Skeletal muscle cell (primary cell): ENCODE measurements around the gene ANO7.

ENCODE experiments used
- DNase-seq: peaks from one replicate; pipeline ENCODE4 v3.0.0-alpha.2; 2010; ENCODE audit warnings: low read depth
- H3K4me3 ChIP-seq: 2 replicates; pipeline ENCODE4 v1.5.1; 2011; ENCODE audit warnings: low read depth, mild to moderate bottlenecking, control low read depth, low read length, moderate library complexity

The ANO7 gene

DNA sequence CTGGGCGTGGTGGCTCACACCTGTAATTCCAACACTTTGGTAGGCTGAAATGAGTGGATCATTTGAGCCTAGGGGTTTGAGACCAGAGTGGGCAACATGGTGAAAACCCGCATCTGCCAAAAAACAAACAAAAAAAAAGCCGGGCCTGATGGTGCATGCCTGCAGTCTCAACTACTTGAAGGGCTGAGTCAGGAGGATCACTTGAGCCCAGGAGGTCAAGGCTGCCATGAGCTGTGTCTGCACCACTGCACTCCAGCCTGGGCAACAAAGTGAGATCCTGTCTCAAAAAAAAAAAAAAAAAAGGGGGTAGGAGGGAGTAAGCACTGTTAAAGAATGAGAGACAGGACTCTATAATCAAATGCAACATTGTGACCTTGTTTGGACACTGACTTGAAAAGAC, 72.4 kb downstream of the ANO7 start:
- DNase-seq, result no peak
- no peak overlapping the region for H3K4me3 ChIP-seq

DNA sequence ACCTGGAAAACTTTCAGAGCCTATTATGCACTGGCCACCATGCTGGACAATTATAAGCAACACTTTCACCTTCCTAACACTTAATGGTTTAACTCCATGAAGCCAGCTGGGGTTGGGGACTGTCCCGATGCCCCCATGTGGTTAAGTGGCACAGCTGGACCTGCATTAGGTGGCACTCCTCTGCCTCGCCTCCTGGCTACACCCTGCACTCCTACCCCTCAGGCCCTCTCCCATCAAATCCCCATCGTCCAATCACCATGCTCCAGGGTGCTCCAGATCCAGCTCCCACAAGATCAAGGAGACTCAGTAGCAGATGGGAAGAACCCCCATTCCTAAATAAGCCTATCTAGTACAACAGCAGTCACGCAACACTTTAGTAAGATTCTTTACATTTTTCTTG, 73.2 kb downstream of the ANO7 start:
- no peak for DNase-seq
- H3K4me3 ChIP-seq, result no peak overlapping the region

DNA sequence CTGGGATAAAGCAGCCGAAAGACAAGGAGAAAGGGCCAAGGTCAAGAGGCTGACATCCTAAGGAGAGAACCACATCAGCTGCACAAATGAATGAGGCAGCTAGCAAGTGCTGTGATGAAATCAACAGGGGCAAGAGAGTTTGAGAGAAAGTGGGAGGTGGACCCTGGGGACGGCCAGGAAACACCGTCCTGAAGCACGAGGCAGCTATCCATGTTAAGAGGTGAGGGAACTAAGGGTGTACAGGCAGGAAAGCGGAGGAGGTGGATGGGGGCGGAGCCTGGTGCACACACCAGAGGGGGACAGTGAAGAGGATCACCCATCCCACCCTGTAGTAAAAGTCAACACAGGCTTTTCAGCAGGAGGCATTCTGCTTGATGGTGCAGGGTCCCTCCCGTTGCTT, 74.6 kb downstream of the ANO7 start:
- no peak overlapping the region for H3K4me3 ChIP-seq
- DNase-seq, result no peak

DNA sequence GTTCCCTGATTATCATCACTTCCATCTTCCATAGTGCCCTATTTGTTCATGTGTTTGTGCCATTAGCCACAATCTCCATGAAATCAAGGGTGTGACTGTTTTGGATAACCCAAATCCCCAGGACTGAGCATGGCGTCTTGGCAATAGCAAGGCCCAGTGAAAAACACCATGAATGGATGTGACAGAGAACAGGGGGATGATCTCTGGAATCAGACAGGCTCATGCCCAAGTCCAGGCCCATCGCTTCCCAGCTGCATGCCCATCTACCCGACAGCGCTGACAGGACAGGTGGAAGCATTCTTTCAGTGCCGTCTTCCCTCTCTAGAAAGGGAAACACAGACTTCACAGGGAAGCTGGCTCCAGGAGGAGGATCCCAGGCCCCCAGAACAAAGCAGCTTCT, 77.0 kb downstream of the ANO7 start:
- no peak for DNase-seq

DNA sequence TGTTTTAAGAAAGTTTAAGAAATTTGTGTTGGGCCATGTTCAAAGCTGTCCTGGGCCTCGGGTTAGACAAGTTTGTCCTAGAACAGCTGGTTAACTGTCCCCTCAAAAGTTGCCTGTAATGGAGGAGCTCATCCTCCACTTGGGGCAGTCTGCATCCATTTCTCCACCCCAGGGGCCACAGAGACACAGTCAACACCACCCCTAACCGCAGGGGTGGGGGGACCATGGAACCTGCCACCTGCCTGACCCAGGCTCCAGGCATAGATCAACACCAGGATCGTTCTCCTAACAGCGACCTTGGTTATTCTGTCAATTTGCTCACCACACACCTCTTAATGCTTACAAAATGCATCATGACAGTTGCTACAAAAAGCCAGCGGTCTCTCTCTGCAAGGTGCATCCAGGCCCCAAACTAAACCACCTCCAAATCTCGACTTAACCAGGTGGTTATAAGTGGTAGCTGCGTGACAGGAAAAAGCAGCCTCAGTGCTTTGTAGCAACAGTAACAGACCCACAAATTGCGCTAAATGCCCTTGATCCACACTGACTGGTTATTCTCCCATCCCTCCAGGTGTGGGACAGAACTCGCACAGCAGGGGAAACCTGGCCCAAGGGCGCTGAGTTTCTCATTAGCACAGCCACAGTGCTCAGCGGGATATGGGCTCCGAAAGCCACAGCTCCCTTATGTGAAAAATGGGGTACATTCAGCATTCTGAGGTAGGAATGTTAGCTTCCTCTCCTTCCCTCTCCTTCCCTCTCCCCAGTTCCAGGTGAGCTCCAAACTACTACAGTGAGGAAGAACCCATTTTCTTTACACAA, 79.0 kb downstream of the ANO7 start:
- DNase-seq, result no peak
- no peak overlapping the region for H3K4me3 ChIP-seq

More for the DNA sequence above, 77.0 kb downstream of the ANO7 start:
- H3K4me3 ChIP-seq, result no peak overlapping the region

DNA sequence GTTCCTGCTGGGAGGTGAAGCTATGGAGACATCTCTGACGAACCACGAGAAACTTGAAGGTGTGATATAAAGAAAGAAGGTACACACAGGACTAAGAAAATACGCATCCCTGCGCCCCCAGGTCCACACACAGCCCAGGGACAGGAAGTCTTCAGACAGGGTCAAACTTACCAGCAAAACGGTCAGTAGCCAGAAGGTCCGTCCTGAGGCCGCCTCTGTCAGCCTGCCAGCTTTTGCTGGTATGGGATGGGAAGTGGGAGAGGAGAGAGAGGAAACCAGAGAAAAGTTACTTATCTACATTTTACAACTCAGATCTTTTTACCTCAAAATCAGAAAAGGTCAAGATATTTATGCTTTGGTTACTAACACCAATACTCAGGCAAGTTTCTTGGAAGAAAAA, 79.8 kb downstream of the ANO7 start:
- H3K4me3 ChIP-seq, result no peak overlapping the region
- DNase-seq, result no peak

DNA sequence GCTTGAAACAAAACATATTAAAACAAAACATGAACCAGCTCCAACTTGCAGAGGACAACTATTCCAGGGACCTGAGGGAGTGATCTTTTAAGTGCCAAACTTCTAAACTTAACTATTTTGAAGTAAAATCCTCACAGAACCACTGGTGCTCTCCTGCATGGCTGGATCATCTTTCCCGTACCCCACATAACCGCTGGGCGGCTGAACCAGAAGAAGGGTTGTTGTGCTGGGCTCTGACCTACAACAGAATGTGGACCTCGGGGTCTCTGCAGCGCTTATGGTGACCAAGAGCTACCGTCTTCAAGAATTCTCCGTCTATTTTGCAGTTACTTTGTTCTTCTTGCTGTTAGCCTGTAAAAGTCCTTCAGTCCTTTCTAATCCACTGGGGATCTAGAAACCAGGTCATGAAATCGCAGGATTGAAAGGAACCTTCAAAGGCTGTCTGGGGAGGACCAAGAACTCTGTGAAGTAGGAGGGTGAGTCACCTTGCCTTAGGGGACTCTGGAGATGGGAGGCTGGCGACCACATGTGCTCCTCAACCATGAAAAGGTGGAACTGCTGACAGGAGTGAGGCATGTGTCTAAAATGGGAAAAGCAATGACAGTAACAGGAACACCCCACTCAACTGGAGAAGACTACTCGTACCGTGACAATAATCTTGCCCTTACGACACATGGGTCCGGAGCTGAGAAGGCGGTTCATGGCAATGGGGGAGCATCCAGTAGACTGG, 80.4 kb downstream of the ANO7 start:
- H3K4me3 ChIP-seq, result no peak overlapping the region
- no peak for DNase-seq

DNA sequence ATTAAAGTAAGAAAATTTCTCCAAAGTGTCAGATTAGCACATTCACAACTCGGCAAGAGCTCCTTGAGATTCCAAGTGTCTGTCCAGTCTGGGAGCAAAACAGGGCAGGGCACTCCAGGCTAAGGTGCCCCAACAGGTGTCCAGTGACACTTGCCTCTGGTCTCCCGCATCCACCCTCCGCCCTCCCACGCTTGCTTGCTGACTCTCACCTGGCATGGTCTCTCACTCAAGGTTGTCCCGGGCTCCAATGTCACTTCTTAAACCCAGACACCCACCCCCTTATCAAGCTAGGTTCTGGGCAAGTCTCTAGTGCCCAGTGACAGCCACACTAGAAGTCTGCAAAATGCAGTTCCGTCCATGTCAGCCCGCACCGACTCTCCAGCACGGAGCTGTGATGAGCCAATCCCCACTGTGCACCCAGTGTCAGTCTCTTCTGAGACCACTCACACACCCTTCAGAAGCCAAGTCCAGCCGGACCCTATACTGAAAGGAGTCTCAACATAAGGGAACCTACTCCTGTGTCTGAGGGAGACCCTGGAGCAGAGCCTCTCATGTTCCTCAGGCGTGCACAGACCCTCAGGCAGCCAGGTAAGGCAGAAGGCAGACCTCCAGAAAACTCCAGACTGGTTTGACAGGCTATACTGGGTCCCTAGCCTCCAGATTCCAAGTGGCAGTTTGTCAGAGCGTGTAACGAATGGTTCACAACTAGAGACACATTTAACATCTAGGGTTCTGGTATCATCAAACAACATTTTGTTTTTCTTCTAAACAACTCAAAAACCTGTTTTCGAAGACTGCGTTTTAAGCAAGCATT, 81.4 kb downstream of the ANO7 start:
- no peak for DNase-seq
- H3K4me3 ChIP-seq, result peak overlapping the region; percentile 77

DNA sequence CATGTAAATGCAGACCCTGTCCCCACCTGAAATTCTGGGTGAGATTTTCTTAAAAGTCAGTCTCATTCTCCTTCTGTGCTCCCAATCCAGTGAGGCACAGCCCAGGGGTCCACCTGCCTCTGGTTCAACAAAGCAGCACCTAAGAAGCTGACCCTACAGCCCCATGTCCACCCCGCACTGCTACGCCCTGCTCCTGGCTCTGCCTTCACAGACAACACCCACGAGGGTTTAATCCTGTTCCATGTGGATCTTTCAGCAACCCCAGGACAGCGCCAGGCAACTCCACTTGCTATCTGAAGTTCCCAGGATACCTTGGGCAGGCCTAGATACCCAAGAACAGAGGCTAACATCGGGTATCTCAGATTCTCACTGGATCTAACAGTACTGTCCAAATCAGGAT, 82.1 kb downstream of the ANO7 start:
- no peak for DNase-seq
- peak overlapping the region; percentile 77 for H3K4me3 ChIP-seq

DNA sequence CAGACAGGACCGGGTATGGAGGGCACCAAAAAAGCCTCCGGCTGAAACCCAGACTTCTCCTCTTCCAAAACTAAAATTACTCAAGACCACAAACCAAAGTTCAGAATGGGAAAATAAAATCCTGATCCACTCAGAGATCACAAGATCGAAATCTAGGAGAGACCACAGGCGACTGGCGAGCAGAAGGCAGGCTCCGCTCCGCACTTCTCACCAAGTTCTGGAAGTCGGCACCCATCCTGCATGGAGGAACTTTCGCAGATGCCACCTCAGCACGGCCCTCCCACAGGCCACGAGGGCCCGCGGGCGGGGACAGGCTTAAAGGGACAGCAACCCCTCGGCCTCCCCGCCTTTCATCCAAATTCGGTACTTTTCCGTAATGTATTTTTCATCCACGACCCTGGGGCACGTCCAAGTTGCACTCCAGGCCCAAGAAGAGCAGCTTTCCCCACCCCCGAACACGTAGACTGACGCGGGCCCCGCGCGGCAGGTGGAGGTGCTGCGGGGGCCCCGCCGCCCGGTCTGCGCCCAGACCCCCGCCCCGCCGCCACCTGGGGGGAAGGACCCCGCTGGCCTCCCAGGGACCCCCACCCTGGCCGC, 83.3 kb downstream of the ANO7 start:
- peak; percentile 42 for DNase-seq
- peak overlapping the region; percentile 77 for H3K4me3 ChIP-seq

DNA sequence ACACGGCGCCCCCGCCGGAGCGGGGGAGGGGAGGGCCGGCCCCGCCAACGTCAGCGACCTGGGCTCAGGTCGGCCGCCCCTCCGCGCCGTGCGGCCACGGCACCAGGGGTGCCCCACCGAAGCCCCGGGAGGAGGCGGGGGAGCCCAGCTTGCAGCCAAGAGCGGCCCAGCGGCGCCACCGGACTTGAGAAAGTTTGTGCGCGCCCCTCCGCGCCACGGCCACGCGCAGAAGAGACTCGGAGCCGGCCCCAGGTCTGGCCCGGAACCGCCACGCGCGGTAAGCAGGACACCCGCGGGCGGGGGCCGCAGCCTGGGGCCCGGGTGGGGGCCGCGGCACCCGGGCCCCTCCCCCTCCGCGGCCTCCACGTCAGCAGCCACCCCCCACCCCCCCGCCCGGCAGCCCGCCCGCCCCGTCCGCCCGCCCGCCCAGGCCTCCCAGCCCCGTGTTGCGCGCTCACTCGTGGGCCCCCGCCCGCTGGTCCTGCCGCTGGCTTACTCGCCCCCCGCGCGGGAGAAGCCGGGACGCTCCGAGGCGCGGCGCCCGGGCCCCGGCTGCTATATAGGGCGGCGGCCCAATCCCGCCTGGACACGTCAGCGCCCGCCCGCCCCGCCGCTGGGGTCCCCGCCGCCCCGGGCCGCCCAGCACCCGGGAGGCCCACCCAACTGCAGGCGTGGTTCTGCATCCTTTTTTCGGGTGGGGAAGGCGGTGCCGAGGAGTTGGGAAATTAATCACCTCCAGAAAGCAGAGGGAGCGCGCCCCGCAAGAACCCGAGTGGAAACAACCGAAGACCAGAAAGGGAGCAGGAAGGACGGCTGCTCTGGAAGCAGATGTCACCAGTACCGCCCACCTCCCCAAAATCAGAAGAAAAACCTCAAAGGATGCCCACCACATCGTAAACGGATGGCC, 84.1 kb downstream of the ANO7 start:
- H3K4me3 ChIP-seq, result peak overlapping the region; percentile 77
- DNase-seq, result peak; percentile 41

DNA sequence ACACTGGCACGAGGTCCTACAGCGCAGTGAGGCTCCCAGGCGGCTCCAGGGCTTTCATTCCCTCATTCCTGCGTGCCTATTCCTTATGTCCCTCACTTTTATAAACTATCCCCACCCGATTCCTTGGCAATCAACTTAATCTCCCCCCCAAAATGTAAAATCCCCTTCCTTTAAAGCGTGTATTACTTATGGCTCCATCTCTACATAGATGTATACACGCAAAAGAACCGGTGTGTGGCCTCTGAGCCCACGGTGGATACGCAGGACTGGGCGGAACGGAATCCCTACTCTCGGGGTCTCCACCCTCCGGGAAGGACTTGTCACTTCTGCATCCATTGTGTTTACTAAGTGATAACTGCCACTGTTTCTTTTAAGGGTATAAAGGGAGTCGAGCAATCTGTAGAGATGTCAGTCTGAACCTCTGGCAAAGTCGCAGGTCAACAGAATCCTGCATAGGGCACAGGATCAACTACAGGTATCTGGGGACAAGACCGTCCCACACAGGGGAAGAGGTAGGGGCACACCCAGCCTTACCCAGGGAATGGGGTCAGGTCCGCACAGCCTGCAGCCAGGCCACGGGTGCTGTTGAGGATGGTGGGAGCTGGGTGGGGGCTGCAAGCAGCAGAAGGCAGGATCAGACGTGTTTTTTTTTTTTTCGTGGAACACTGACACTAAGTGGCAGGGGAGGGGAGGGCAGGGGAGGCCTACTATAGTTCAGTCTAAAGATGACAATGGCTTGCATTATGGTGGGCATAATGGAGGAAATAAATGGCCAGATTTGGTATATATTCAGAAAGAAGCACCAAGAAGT, 84.9 kb downstream of the ANO7 start:
- DNase-seq, result no peak
- peak overlapping the region; percentile 77 for H3K4me3 ChIP-seq

DNA sequence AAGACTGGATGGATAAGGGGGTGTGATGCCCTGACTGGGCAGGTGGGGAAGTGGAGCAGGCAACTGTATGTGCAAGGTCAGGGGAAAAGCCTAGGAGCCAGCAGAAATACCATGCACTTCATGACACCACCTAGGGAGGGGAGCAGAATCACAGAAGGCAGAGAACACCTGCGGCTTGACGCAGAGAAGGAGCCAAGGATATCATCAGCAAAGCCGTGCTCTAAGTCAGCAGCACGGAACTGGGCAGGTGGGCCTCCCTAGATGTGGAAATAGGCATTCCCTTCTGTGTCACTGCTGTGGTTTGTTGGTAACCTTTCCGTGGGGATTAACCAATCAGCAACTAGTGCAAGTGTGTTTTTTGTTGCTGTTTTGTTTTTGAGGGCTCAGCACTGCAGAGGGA, 85.7 kb downstream of the ANO7 start:
- DNase-seq, result no peak
- H3K4me3 ChIP-seq, result no peak overlapping the region
